Memory B cell (primary cell): ENCODE results near the gene EXOC6B.

Experiments
- ATAC-seq: fragments of 150-1000 bp; cut with Tn5 transposase; 2 replicates; pipeline ENCODE4 v1.10.0; 2021; ENCODE audit warnings: low read depth, mild to moderate bottlenecking, moderate library complexity
- DNase-seq, 2 donors: peaks; one replicate each; pipeline ENCODE4 v3.0.0; 2022; ENCODE audit warnings: low spot score in 2 of 2
- H3K27ac Mint-ChIP-seq: one replicate; pipeline ENCODE4 v1.8.0; 2022; ENCODE audit warnings: mild to moderate bottlenecking, moderate library complexity, mixed read lengths
- H3K27me3 Mint-ChIP-seq: one replicate; pipeline ENCODE4 v1.8.0; 2022; ENCODE audit warnings: mixed read lengths
- H3K36me3 Mint-ChIP-seq: one replicate; pipeline ENCODE4 v1.8.0; 2022; ENCODE audit warnings: mild to moderate bottlenecking, mixed read lengths
- H3K4me1 Mint-ChIP-seq: one replicate; pipeline ENCODE4 v1.8.0; 2022; ENCODE audit warnings: mixed read lengths
- H3K4me3 Mint-ChIP-seq: one replicate; pipeline ENCODE4 v1.8.0; 2022; ENCODE audit warnings: mild to moderate bottlenecking, moderate library complexity, mixed read lengths
- H3K9me3 Mint-ChIP-seq: one replicate; pipeline ENCODE4 v1.8.0; 2022; ENCODE audit warnings: mixed read lengths

Gene EXOC6B

DNA sequence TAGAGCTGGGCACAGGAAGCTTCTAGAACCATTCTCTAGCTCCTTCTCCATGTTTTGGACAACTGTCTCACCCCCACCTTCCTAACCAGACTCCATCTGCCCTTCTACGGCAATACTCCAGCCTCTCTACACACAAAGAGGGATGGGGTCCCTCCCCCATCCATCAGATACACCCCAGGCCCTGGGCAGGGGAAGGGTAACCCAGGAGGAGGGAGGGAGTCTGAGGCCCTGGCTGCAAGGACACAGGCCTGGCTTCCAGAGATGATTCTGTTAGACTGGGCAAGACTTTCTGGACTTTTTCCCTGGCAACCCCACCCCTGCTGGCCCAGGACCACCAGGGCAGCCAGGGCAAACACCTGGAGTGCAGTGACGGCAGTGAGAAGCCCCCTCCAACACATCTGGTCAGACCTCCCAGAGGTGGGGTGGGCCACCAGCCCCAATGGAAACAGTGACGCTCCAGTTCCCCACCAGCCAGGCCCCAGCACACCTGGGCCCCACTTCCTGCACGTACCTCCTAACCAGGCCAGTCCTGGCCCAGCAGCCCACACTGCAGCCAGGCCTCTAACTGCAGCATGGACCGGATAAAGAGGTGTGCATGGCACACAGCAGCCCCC, 684.7 kb downstream of the EXOC6B start:
- no peak for DNase-seq
- Mint-ChIP-seq H3K4me3 (no peak overlapping the region), H3K4me1 (peaks cover 7% of the 10 kb centered on the region), H3K27ac (no peak overlapping the region), H3K36me3 (no peaks in the 10 kb centered on the region), H3K27me3 (peaks cover 11% of the 10 kb centered on the region), H3K9me3 (no peaks in the 10 kb centered on the region)
- no peak for ATAC-seq

DNA sequence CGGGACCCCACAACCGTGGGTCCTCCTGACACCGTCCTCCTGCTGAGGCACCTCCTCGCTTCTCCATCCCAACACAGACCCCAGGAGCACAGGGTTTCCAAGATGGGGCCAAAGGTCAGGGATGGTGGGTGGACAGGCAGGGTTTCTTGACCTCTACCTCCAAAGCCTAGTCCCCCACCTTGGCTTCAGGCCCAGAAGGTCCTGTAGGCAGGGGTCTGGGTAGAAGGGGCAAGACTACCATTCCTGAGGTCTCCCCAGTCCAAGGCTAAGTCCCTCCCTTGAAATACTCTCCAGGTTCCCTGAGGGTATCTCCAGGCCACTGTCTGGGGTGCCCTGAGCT, 685.2 kb downstream of the EXOC6B start:
- H3K9me3 Mint-ChIP-seq, result no peaks in the 10 kb centered on the region
- peaks cover 11% of the 10 kb centered on the region for H3K27me3 Mint-ChIP-seq
- no peak overlapping the region for H3K27ac Mint-ChIP-seq
- DNase-seq, result no peak
- no peaks in the 10 kb centered on the region for H3K36me3 Mint-ChIP-seq
- no peak overlapping the region for H3K4me3 Mint-ChIP-seq
- no peak for ATAC-seq
- H3K4me1 Mint-ChIP-seq, result peaks cover 7% of the 10 kb centered on the region

GRCh38 chr2:72139874-72140620, 685.8 kb downstream of the EXOC6B start:
- H3K9me3 Mint-ChIP-seq, result no peaks in the 10 kb centered on the region
- ATAC-seq (no peak), DNase-seq (no peak)
- peaks cover 4% of the 10 kb centered on the region for H3K4me1 Mint-ChIP-seq
- H3K27ac Mint-ChIP-seq, result no peak overlapping the region
- peaks cover 8% of the 10 kb centered on the region for H3K27me3 Mint-ChIP-seq
- no peak overlapping the region for H3K4me3 Mint-ChIP-seq
- no peaks in the 10 kb centered on the region for H3K36me3 Mint-ChIP-seq

- Mint-ChIP-seq H3K36me3 (no peaks in the 10 kb centered on the region), H3K4me3 (no peak overlapping the region), H3K4me1 (peaks cover 4% of the 10 kb centered on the region), H3K27ac (no peak overlapping the region), H3K27me3 (peaks cover 7% of the 10 kb centered on the region), H3K9me3 (no peaks in the 10 kb centered on the region)
- DNase-seq, result no peak
- ATAC-seq, result no peak
These were observed 686.4 kb downstream of the EXOC6B start for GRCh38 chr2:72139471-72139873.

DNA sequence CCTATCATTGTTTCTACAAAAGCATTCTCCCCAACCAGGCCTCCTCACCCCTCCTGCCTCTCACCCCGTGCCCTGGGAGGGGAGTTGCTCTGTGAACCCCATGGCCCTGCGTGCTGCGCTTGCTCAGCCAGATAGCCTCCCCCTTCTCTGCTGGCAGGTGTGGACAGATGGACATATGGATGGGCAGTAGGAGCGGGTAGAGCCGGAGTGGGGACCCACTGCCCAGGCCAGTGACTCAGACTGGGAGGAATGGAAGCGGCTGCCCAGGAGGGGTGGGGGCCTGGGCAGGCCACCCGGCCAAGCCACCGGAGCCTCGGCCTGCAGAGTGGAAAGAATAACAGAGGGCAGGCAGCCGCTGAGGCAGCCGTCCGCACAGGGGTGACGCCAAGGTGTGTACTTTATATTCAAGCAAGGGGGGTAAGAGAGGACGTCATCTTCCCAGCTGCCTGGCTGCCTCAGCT, 686.9 kb downstream of the EXOC6B start:
- no peak overlapping the region for H3K4me3 Mint-ChIP-seq
- peaks cover 4% of the 10 kb centered on the region for H3K4me1 Mint-ChIP-seq
- H3K27ac Mint-ChIP-seq, result no peak overlapping the region
- DNase-seq, result no peak
- peaks cover 7% of the 10 kb centered on the region for H3K27me3 Mint-ChIP-seq
- no peak for ATAC-seq
- no peaks in the 10 kb centered on the region for H3K9me3 Mint-ChIP-seq
- H3K36me3 Mint-ChIP-seq, result no peaks in the 10 kb centered on the region

DNA sequence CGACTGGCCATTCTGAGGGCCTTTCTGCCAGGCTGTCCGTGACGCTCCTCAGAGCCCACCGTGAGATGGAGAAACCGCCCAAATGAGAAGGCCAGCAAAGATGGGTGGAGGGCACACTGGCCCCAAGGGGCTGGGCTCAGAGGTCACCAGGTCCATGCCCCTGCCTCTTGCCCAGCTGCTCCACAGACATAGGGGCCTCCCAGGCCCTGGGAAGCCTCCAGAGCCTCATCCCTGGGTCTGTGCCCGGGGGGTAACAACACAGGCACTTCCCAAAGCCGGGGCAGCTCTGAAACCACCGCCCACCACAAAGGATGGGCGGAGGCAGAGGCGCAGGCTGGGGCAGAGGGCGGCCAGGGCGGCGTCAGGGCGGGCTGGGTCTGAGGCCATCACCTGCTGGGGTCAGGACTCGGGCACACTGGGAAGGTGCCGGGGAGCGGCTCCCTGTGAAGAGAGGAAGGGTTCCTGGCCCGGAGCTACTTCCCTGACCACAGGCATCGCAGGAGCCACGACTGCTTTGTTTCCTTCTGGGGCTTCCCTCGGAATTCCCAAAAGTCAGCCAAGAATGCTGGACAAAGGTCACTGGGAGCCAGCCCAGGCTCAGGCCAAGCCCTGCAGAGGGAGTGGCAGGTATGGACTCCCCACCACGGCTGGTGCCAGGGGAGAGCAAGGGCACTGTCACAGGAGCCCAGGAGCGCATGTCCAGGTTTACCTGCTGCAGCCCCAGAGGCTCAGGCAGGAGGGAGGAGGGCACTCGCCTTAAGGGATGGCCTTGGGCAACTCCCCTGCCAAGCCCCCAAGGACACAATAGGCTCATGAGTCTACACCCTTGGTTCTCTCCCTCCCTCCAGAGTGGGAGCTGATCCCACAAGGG, 687.6 kb downstream of the EXOC6B start:
- Mint-ChIP-seq H3K27ac (no peak overlapping the region), H3K27me3 (peaks cover 10% of the 10 kb centered on the region), H3K4me1 (peaks cover 4% of the 10 kb centered on the region), H3K36me3 (no peaks in the 10 kb centered on the region), H3K9me3 (no peaks in the 10 kb centered on the region), H3K4me3 (no peak overlapping the region)
- DNase-seq (no peak), ATAC-seq (no peak)

GRCh38 chr2:72137498-72138010, 688.3 kb downstream of the EXOC6B start:
- DNase-seq, result peak; percentile 49 to 74
- no peak overlapping the region for H3K27ac Mint-ChIP-seq
- H3K9me3 Mint-ChIP-seq, result no peaks in the 10 kb centered on the region
- peaks cover 10% of the 10 kb centered on the region for H3K27me3 Mint-ChIP-seq
- no peak overlapping the region for H3K4me3 Mint-ChIP-seq
- no peaks in the 10 kb centered on the region for H3K36me3 Mint-ChIP-seq
- H3K4me1 Mint-ChIP-seq, result peaks cover 4% of the 10 kb centered on the region
- ATAC-seq, result peak; percentile 66

DNA sequence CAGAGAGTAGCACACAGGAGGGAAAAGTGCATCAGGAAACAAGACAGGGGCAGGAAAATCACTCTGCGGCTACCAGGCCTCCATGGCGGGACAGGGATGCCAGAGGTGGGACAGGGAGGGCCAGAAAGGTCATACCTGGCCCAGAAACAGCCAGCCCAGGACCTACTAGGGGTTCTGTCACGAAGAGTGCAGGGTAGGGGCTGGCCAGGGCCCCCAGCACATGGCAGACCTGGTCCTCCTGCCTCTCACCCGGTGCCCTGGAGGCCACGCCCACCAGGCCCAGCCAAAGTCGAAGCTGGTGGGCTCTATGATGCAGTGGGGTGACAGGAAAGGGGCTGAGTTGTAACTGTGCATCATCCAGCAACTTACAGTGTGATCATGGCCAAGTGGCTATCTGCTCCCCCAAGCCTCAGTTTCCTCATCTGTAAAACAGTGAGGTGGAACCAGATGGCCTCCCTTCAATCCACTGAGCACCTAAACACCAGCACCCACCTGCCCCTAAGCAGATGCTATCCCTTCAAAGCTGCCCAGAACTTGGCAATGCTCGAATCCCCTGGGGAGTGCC, 688.8 kb downstream of the EXOC6B start:
- Mint-ChIP-seq H3K36me3 (no peaks in the 10 kb centered on the region), H3K4me1 (peaks cover 4% of the 10 kb centered on the region), H3K27me3 (peaks cover 5% of the 10 kb centered on the region), H3K27ac (no peak overlapping the region), H3K9me3 (no peaks in the 10 kb centered on the region), H3K4me3 (no peak overlapping the region)
- ATAC-seq, result peak; percentile 14
- no peak for DNase-seq

- Mint-ChIP-seq H3K4me1 (peaks cover 4% of the 10 kb centered on the region), H3K4me3 (no peak overlapping the region), H3K27me3 (peaks cover 6% of the 10 kb centered on the region), H3K9me3 (no peaks in the 10 kb centered on the region), H3K27ac (no peak overlapping the region), H3K36me3 (no peaks in the 10 kb centered on the region)
- DNase-seq (no peak), ATAC-seq (no peak)
These were observed 689.5 kb downstream of the EXOC6B start for GRCh38 chr2:72136331-72136730.

DNA sequence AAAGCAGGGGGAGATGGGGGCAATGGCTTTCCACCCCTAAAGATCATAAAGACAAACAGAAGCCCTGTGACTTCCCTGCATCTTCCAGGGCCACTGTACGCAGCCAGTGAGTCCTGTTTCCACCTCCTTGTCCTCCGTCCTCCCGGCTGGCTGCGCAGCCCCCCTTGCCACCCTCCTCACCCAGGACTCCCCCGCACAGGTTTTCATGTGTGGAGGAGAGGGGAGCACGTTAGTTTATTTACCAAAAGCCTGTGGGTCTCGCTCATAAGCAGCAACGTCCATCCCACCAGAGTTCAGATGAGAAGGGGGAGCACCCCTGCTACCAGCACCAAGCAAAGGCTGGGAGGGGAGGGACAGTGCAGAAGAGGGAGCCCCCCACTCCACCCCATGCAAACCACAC, 689.9 kb downstream of the EXOC6B start:
- Mint-ChIP-seq H3K9me3 (no peaks in the 10 kb centered on the region), H3K27ac (no peak overlapping the region), H3K27me3 (peaks cover 7% of the 10 kb centered on the region), H3K36me3 (no peaks in the 10 kb centered on the region), H3K4me1 (peaks cover 4% of the 10 kb centered on the region), H3K4me3 (no peak overlapping the region)
- DNase-seq, result no peak
- ATAC-seq, result no peak

GRCh38 chr2:72134997-72135800, 690.6 kb downstream of the EXOC6B start:
- no peaks in the 10 kb centered on the region for H3K36me3 Mint-ChIP-seq
- peaks cover 4% of the 10 kb centered on the region for H3K4me1 Mint-ChIP-seq
- peaks cover 9% of the 10 kb centered on the region for H3K27me3 Mint-ChIP-seq
- no peaks in the 10 kb centered on the region for H3K9me3 Mint-ChIP-seq
- no peak overlapping the region for H3K27ac Mint-ChIP-seq
- no peak overlapping the region for H3K4me3 Mint-ChIP-seq
- no peak for ATAC-seq
- DNase-seq, result no peak

GRCh38 chr2:72134408-72134996, 691.3 kb downstream of the EXOC6B start:
- Mint-ChIP-seq H3K27me3 (peaks cover 9% of the 10 kb centered on the region), H3K36me3 (no peaks in the 10 kb centered on the region), H3K9me3 (no peaks in the 10 kb centered on the region), H3K27ac (no peak overlapping the region), H3K4me1 (peaks cover 4% of the 10 kb centered on the region), H3K4me3 (no peak overlapping the region)
- ATAC-seq (no peak), DNase-seq (no peak)
